Activated CD4-positive, alpha-beta T cell treated with anti-CD3 and anti-CD28 coated beads, Interleukin-2, amount 10 ng/mL, durations not matched to agents 7 days and 5 days (primary cell): ENCODE measurements around the gene SORCS2. TPM values are rescaled to one million over a fixed set of nuclear protein-coding genes. Genes with fewer than 3 reads are reported as not detected.

Experiments
- CTCF ChIA-PET: fragments of 350-600 bp; sonication (Branson Sonifier 250); formaldehyde crosslinking; loops from one replicate; lab custom pipeline; 2021; ENCODE audit warnings: antibody characterized with exemption; lab: Charles Lee
- POLR2A ChIA-PET: fragments of 350-600 bp; sonication (Branson Sonifier 250); formaldehyde crosslinking; loops from one replicate; lab custom pipeline; 2021; ENCODE audit warnings: antibody characterized with exemption; lab: Charles Lee
- DNase-seq: peaks from one replicate; pipeline ENCODE4 v3.0.0-alpha.2; 2020
- H3K27ac Mint-ChIP-seq: one replicate; pipeline ENCODE4 v1.8.0; 2021; ENCODE audit warnings: mild to moderate bottlenecking, moderate library complexity, mixed read lengths
- H3K27me3 Mint-ChIP-seq: one replicate; pipeline ENCODE4 v1.8.0; 2021; ENCODE audit warnings: mixed read lengths
- H3K36me3 Mint-ChIP-seq: one replicate; pipeline ENCODE4 v1.8.0; 2021; ENCODE audit warnings: low read depth, mixed read lengths
- H3K4me1 Mint-ChIP-seq: one replicate; pipeline ENCODE4 v1.8.0; 2021; ENCODE audit warnings: mixed read lengths
- H3K4me3 Mint-ChIP-seq: one replicate; pipeline ENCODE4 v1.8.0; 2021; ENCODE audit warnings: mild to moderate bottlenecking, moderate library complexity, mixed read lengths
- H3K9me3 Mint-ChIP-seq: one replicate; pipeline ENCODE4 v1.8.0; 2021; ENCODE audit warnings: mixed read lengths
- total RNA-seq, 2 experiments: library from RNA; stranded (reverse); gene quantifications; one replicate each; pipeline ENCODE4 v1.2.3, GENCODE V29; 2021

SORCS2 gene
- total RNA-seq, 2 experiments from 2014 or later: not detected

- no peak for DNase-seq
- no peaks in the 10 kb centered on the region for H3K27me3 Mint-ChIP-seq
- H3K4me3 Mint-ChIP-seq: no peak overlapping the region
- no peaks in the 10 kb centered on the region for H3K36me3 Mint-ChIP-seq
- ChIA-PET POLR2A (no interaction called here), CTCF (no interaction called here)
- H3K9me3 Mint-ChIP-seq: no peaks in the 10 kb centered on the region
- H3K27ac Mint-ChIP-seq: no peak overlapping the region
- no peaks in the 10 kb centered on the region for H3K4me1 Mint-ChIP-seq
These were observed 177.2 kb downstream of the SORCS2 start for GRCh38 chr4:7369511-7369910.

DNA sequence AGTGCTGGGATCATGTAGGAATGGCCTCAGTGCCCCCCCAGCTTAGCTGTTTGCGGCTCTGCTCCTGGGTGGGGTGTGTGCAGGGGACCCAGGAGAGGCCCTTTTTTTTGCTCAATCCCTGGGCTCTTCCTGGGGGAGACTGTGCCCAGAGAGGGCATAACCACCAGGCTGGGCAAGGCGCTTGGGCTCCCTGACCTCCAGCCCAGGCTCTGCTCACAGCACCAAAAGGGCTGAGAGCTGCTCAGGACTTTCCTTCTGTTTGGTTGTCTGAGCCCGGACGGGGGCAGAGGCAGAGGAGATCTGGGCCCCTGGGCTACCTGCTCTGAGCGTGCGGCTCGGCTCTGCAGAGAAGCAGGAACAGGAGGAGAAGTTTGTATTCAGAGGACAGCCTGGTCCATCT is 177.7 kb downstream of the SORCS2 start:
- no peaks in the 10 kb centered on the region for H3K36me3 Mint-ChIP-seq
- no peaks in the 10 kb centered on the region for H3K9me3 Mint-ChIP-seq

DNA sequence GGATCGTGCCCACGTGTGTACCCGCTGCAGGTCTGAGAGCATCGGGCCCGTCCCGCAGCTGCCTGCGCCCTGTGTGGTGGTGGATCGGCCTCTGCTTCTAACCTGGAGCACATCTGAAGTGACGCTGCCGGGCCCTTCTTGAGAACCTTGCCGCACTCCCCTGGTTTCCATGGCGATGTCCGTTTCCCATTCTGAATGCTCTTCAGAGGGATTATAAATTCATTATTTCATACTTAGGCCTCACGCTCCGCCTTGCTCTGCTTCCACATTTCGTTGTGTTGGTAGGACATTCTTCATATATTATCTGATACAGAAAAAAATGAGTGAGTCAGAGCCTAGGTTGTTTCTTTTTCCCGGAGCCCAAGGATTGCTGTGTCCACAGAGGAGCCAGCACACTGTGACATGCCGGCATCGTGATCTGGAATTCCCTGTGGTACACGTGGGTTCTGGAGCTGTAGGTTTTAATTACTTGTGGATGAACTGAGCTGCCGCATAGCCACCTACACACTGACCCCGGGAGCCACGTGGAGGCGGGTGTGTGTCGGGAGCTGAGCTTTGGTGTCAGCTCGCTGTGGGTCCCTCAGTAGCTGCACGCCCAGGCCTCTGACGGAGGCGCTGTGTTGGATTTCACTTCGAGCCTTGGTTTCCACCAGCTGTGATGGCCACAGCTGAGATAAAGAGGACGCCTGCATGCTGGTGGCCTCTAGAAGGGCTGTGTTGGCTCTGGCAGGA is 179.0 kb downstream of the SORCS2 start:
- Mint-ChIP-seq H3K36me3 (no peaks in the 10 kb centered on the region), H3K27me3 (no peaks in the 10 kb centered on the region), H3K27ac (no peak overlapping the region), H3K4me3 (no peak overlapping the region), H3K9me3 (no peaks in the 10 kb centered on the region), H3K4me1 (no peaks in the 10 kb centered on the region)
- no peak for DNase-seq
- ChIA-PET POLR2A (no interaction called here), CTCF (no interaction called here)

More for the DNA sequence above, 177.7 kb downstream of the SORCS2 start:
- Mint-ChIP-seq H3K27me3 (no peaks in the 10 kb centered on the region), H3K27ac (no peak overlapping the region), H3K4me3 (no peak overlapping the region), H3K4me1 (no peaks in the 10 kb centered on the region)
- ChIA-PET POLR2A (no interaction called here), CTCF (no interaction called here)
- no peak for DNase-seq

GRCh38 chr4:7372673-7373072 is 180.3 kb downstream of the SORCS2 start:
- H3K4me1 Mint-ChIP-seq: no peaks in the 10 kb centered on the region
- H3K36me3 Mint-ChIP-seq: no peaks in the 10 kb centered on the region
- no peak overlapping the region for H3K27ac Mint-ChIP-seq
- no peak overlapping the region for H3K4me3 Mint-ChIP-seq
- ChIA-PET CTCF (interaction anchor here (0.6 kb wide), 1 partner anchor 11 kb away, joined by 3 read pairs; no protein-coding TSS in a partner anchor), POLR2A (no interaction called here)
- peaks cover 4% of the 10 kb centered on the region for H3K27me3 Mint-ChIP-seq
- H3K9me3 Mint-ChIP-seq: peaks cover 2% of the 10 kb centered on the region
- DNase-seq: no peak

GRCh38 chr4:7374571-7374970 is 182.2 kb downstream of the SORCS2 start:
- Mint-ChIP-seq H3K27me3 (peaks cover 7% of the 10 kb centered on the region), H3K9me3 (peaks cover 7% of the 10 kb centered on the region), H3K4me1 (no peaks in the 10 kb centered on the region), H3K4me3 (no peak overlapping the region), H3K36me3 (no peaks in the 10 kb centered on the region), H3K27ac (no peak overlapping the region)
- ChIA-PET POLR2A (no interaction called here), CTCF (no interaction called here)
- no peak for DNase-seq

GRCh38 chr4:7375427-7375826 is 183.1 kb downstream of the SORCS2 start:
- H3K4me1 Mint-ChIP-seq: no peaks in the 10 kb centered on the region
- no peak overlapping the region for H3K4me3 Mint-ChIP-seq
- DNase-seq: no peak
- ChIA-PET POLR2A (interaction anchor here (0.6 kb wide), 1 partner anchor 94 kb away, joined by 3 read pairs; no protein-coding TSS in a partner anchor), CTCF (no interaction called here)
- H3K36me3 Mint-ChIP-seq: no peaks in the 10 kb centered on the region
- H3K27me3 Mint-ChIP-seq: peaks cover 7% of the 10 kb centered on the region
- H3K9me3 Mint-ChIP-seq: peaks cover 7% of the 10 kb centered on the region
- H3K27ac Mint-ChIP-seq: no peak overlapping the region

DNA sequence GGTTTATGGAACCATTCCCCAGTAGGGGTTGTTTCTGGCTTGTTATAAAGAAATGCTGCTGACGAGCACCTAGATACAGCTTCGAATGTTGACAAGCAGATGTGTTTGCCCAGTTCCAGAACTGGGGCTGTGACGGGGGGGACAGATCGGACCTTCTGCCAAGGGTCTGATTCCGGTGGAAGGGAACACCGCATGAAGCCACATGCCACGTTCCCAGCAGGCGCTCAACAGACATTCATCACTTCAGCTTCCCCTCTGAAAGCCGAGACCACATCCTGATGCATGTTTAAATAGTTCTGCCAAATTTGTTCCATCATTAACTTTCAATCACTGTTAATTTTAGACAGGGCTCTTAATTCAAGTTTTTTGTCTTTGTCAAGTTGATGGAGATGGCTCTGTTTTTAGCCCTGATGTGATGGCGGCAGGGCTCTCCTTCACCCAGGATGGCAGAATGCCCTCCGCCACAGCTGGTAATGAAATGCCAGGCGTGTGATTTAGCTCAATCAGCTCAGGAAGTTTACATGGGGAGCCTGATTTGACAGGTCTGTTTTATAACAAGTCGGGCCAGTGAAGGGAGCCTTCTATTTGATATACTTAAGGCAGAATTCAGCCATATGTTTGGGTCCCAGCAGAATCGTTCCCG is 185.0 kb downstream of the SORCS2 start:
- ChIA-PET POLR2A (no interaction called here), CTCF (no interaction called here)
- Mint-ChIP-seq H3K4me3 (no peak overlapping the region), H3K9me3 (peaks cover 7% of the 10 kb centered on the region), H3K36me3 (no peaks in the 10 kb centered on the region), H3K4me1 (no peaks in the 10 kb centered on the region), H3K27ac (no peak overlapping the region), H3K27me3 (peaks cover 7% of the 10 kb centered on the region)
- no peak for DNase-seq

GRCh38 chr4:7379186-7379585 is 186.8 kb downstream of the SORCS2 start:
- no peaks in the 10 kb centered on the region for H3K4me1 Mint-ChIP-seq
- H3K9me3 Mint-ChIP-seq: peaks cover 7% of the 10 kb centered on the region
- no peak for DNase-seq
- H3K27me3 Mint-ChIP-seq: peaks cover 7% of the 10 kb centered on the region
- POLR2A ChIA-PET: no interaction called here
- no peak overlapping the region for H3K4me3 Mint-ChIP-seq
- CTCF ChIA-PET: no interaction called here
- no peaks in the 10 kb centered on the region for H3K36me3 Mint-ChIP-seq
- no peak overlapping the region for H3K27ac Mint-ChIP-seq

- no peak overlapping the region for H3K27ac Mint-ChIP-seq
- DNase-seq: no peak
- ChIA-PET CTCF (no interaction called here), POLR2A (no interaction called here)
- peaks cover 7% of the 10 kb centered on the region for H3K9me3 Mint-ChIP-seq
- H3K36me3 Mint-ChIP-seq: no peaks in the 10 kb centered on the region
- H3K4me1 Mint-ChIP-seq: no peaks in the 10 kb centered on the region
- H3K27me3 Mint-ChIP-seq: peaks cover 7% of the 10 kb centered on the region
- no peak overlapping the region for H3K4me3 Mint-ChIP-seq
These were observed 187.4 kb downstream of the SORCS2 start for GRCh38 chr4:7379719-7380118.

DNA sequence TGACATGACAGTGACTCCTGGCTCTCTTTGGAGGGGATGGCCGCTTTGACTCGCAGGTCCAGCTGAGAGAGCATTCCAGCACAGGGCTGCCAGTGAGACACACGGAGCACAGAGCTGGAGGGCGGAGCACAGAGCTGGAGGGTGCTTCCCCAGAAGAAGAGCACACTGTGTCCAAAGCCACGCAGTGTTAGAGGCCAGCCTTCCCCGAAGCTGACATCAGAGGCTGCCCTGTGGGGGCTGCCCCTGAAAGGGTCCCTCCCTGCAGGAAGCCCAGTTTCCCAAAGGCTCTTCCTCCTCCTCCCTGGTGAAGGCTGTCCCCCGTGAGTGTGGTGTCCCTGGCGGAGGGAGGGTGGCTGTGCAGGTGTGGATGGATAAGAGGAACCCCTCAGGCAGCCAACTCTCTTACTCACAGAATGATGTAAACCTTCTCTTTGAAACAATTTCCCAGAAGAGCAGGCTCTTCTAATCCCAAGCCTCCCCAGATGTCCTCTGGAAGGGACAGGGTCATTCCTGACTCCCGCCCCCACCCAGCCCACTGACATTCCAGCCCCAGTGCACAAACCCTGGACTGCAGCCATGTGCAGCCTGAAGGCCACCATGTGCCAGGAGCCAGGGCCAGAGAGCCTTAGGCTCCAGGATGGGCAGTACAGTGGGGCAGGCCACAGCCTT is 189.0 kb downstream of the SORCS2 start:
- Mint-ChIP-seq H3K27me3 (peaks cover 7% of the 10 kb centered on the region), H3K4me1 (no peaks in the 10 kb centered on the region), H3K36me3 (no peaks in the 10 kb centered on the region), H3K4me3 (no peak overlapping the region), H3K9me3 (peaks cover 10% of the 10 kb centered on the region), H3K27ac (no peak overlapping the region)
- no peak for DNase-seq
- POLR2A ChIA-PET: no interaction called here
- CTCF ChIA-PET: no interaction called here

DNA sequence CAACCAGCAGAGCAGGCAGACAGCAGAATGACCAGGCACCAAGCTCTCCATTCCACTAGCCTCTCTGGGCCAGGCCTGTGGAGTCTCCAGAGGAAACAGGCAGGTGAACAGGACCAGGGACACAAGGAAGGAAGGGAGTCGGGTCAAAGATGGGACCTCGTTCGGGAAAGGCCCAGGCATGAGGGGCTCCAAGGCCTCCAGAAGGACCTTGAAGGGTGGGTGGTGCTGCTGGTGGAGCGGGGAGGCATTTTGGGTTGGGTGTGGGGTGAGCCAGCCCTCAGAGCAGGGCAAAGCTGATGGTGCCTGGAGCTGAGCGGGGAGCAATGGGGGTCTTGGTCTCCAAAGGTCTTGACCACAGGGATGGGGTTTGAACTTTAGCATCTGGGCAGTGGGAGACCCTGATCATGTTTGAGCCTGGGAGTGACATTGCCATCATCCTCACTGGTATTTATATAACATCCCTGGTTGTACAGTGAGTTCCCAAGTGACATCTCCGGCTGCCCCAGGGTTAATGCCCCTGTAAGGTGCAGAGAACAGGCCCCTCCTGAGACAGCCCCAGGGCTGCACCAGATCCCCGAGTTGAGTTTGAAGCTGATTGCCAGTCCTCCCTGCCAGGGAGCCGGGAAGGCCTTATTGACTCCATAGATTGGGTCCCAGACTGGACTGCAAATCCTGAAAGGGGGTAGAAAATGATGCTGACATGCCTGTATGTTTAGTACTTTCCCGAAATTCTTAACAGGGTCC is 189.7 kb downstream of the SORCS2 start:
- Mint-ChIP-seq H3K36me3 (no peaks in the 10 kb centered on the region), H3K9me3 (peaks cover 10% of the 10 kb centered on the region), H3K4me1 (no peaks in the 10 kb centered on the region), H3K4me3 (no peak overlapping the region), H3K27ac (no peak overlapping the region), H3K27me3 (peaks cover 7% of the 10 kb centered on the region)
- no peak for DNase-seq
- ChIA-PET CTCF (no interaction called here), POLR2A (no interaction called here)

DNA sequence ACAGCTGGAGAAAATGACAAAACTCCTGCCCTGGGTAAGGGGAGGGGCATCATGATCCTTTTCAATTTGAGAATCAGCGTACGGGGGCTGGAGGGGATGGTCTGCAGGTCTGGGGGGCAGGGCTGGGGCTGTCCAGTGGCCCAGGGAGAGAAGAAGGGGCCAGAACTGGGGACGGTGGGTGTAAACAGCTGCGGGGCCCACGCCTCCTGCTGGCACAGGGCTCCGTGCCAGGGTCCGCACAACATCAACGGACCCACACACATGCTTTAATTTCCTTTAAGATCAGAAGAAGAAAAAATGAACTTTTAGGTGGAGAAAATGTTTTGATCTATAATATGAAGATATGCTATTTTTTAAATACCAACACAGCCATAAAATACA is 190.3 kb downstream of the SORCS2 start:
- H3K36me3 Mint-ChIP-seq: no peaks in the 10 kb centered on the region

DNA sequence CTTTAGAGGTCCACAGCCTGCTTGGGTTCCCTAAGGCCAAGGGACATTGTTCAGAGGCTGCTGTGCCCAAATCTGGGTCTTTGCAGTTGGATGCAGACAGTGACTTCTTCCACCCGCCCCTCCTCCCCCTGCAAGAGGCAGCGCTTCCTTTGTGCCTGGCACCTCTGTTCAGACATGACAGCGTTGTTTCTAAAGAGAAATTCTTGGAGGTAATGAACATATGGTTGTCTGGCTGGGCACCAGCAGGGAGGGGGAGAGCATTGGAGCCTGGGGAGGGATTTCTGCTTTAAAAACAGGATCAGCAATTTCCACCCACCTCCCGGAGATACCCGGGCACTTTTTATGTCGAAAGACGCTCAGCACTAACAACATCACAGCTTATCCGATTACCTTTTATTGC is 190.9 kb downstream of the SORCS2 start:
- no peaks in the 10 kb centered on the region for H3K36me3 Mint-ChIP-seq
- no peaks in the 10 kb centered on the region for H3K27me3 Mint-ChIP-seq
- no peak overlapping the region for H3K4me3 Mint-ChIP-seq
- H3K27ac Mint-ChIP-seq: no peak overlapping the region
- POLR2A ChIA-PET: no interaction called here
- peaks cover 11% of the 10 kb centered on the region for H3K9me3 Mint-ChIP-seq
- no peak for DNase-seq
- CTCF ChIA-PET: no interaction called here
- H3K4me1 Mint-ChIP-seq: no peaks in the 10 kb centered on the region

More for the DNA sequence above, 190.3 kb downstream of the SORCS2 start:
- ChIA-PET POLR2A (no interaction called here), CTCF (no interaction called here)
- Mint-ChIP-seq H3K27me3 (peaks cover 4% of the 10 kb centered on the region), H3K4me3 (no peak overlapping the region), H3K27ac (no peak overlapping the region), H3K4me1 (no peaks in the 10 kb centered on the region), H3K9me3 (peaks cover 12% of the 10 kb centered on the region)
- DNase-seq: no peak
